Loucy (cell line): Measurements from ENCODE around the gene FRAS1.

Source experiments
- EZH2phosphoT487 ChIP-seq: fragments of 200-600 bp; IDR thresholded peaks from 2 replicates; pipeline ENCODE4 v1.6.1; 2018; ENCODE audit warnings: antibody characterized with exemption, mild to moderate bottlenecking, moderate library complexity, borderline replicate concordance
- TF ChIP-seq, protein P1 (sequence below): fragments of 200-600 bp; sonication (generic); conservative IDR thresholded peaks from 2 replicates; pipeline ENCODE4 v1.5.1; 2014; ENCODE audit warnings: mild to moderate bottlenecking, antibody characterized with exemption, low read length

DNA sequence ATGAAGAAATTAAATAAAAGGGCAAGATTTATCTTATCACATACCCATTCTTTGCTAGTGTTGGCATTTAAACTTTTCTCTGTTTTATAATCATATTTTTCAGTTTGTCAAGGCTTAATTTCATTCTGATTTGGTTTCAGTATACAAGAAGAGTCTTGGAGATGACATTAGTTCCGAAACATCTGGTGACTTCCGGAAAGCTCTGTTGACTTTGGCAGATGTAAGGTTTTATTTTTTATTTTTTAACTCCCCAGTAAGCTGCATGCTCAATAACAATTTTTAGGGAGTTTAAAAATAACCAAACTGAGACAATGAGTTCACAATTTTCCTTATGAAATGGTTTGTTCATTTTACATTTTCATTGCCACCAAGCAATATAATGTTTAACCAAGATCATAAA lies 534.3 kb downstream of the FRAS1 start:
- TF ChIP-seq, protein P1, sequence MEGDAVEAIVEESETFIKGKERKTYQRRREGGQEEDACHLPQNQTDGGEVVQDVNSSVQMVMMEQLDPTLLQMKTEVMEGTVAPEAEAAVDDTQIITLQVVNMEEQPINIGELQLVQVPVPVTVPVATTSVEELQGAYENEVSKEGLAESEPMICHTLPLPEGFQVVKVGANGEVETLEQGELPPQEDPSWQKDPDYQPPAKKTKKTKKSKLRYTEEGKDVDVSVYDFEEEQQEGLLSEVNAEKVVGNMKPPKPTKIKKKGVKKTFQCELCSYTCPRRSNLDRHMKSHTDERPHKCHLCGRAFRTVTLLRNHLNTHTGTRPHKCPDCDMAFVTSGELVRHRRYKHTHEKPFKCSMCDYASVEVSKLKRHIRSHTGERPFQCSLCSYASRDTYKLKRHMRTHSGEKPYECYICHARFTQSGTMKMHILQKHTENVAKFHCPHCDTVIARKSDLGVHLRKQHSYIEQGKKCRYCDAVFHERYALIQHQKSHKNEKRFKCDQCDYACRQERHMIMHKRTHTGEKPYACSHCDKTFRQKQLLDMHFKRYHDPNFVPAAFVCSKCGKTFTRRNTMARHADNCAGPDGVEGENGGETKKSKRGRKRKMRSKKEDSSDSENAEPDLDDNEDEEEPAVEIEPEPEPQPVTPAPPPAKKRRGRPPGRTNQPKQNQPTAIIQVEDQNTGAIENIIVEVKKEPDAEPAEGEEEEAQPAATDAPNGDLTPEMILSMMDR = no peak
- no peak for TF ChIP-seq EZH2phosphoT487
